ENCODE measurements around the gene FOXJ3.

GRCh38 chr1:42324398-42325013, 10.5 kb downstream of the FOXJ3 start:
- TF ChIP-seq CTCF (IDR thresholded peaks at IDR 0.05 in 4 of 5, conservative IDR thresholded peaks at IDR 0.05 in 1 of 5) (no peak), POLR2A (IDR thresholded peaks at IDR 0.05) (no peak)
